ENCODE results near the gene EIF3F.

Gene EIF3F, protein sequence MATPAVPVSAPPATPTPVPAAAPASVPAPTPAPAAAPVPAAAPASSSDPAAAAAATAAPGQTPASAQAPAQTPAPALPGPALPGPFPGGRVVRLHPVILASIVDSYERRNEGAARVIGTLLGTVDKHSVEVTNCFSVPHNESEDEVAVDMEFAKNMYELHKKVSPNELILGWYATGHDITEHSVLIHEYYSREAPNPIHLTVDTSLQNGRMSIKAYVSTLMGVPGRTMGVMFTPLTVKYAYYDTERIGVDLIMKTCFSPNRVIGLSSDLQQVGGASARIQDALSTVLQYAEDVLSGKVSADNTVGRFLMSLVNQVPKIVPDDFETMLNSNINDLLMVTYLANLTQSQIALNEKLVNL

DNA sequence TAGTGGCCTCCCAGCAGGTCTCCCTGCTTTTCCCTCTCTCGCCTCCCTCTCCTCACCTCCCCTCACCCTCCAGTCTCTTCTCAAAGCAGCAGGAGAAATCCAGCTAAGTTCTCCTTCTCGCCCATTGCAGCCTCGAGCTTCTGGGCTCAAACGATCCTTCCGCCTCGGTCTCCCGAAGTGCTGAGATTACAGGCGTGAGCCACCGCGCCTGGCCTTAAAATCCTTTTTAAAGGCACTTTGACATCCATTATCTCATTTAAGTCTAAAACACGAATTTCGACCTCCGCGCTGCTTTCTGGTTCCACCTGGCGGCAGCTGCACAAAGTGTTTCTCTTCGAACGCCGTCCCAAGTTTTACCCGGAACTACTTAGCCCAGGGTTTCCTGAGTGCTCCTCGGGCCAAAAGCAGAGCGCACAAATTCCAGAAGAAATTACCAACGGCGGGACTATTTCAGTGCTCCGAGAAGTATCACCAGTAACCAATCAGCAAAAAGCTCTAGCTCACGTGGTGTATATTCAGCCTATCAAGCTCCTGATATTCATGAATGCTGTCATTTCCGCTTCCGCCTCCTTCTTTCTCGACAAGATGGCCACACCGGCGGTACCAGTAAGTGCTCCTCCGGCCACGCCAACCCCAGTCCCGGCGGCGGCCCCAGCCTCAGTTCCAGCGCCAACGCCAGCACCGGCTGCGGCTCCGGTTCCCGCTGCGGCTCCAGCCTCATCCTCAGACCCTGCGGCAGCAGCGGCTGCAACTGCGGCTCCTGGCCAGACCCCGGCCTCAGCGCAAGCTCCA is at the start of gene EIF3F:
Gene EIF3F (plus strand): TSS at position 570 of the 792 bp plus-strand sequence. CDS start 16 bp downstream, at position 586.
- DNase-seq (ENCODE audit: low spot score) = peak; percentile 98

DNA sequence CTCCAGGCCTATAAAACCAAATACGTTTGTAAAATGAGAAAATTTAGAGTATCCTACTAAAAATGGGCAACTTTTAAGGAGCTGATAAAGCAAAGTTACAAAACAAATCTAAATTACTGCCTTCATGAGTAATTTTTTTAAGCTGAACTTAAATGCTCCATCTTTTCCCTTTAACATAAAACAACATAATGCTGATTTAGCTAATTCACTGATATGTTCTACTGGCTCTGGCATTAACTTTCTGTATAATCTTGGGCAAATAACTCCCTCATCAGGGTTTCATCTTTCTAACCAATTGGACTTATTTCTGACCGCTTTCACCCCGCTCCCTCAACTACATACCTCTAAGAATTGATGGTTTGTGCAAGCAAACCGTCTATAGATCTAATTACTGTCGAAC is 46.0 kb upstream of the EIF3F start:
- DNase-seq (ENCODE audit: low spot score) = no peak

DNA sequence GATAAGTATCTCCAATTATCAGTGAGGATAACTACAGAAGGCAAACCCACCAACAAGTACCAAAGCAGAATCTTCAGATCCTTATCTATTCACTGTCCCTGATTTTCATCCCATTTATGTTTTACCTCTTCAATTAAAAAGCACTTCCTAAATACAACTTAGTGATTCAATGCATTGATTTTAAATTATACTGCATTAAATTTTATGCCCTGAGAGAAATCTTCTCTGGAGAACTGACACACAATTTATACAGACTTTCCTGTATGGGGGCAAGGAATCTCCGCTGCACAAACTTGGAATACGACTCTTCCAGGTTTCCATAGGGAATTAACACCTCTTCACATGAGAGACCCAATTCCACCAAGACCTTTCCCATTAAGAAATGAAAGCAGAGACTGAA is 45.5 kb upstream of the EIF3F start, which contains the start of gene OR10A3:
Gene OR10A3 (minus strand): TSS at position 101 of the 400 bp plus-strand sequence. CDS start 2,188 bp downstream, outside the sequence.
- no peak for DNase-seq (ENCODE audit: low spot score)

DNA sequence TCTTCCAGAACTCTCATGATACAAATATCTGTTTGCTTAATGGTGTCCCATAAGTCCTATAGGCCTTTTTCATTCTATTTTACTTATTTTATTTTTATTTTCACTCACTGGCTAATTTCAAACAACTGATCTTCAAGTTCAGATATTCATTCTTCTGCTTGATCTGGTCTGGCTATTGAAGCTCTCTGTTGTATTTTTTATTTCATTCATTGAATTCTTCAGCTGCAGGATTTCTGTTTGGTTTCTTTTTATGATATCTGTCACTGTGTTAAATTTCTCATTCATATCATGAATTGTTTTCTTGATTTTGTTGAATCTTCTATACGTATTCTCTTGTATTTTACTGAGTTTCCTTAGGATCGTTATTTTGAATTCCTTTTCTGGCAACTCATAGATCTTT is 43.0 kb upstream of the EIF3F start:
- no peak for DNase-seq (ENCODE audit: low spot score)

DNA sequence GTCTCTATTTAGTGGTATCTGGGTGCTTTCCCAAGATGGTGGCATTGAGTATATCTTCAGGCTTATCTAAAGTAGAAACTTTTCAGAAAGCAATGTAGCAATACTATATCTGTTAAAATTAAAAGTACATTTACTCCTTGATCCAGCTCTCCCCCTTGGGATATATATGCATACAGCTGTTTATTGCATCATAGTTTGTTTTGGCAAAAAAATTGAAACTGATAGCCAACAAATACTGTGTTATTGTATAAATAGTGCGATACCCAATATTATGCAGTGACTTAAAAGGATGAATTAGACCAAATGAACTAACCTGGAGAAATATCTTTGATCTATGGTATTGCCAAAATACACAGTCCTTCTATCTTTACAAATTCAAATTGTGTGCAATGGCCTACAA is 37.2 kb upstream of the EIF3F start:
- no peak for DNase-seq (ENCODE audit: low spot score)

DNA sequence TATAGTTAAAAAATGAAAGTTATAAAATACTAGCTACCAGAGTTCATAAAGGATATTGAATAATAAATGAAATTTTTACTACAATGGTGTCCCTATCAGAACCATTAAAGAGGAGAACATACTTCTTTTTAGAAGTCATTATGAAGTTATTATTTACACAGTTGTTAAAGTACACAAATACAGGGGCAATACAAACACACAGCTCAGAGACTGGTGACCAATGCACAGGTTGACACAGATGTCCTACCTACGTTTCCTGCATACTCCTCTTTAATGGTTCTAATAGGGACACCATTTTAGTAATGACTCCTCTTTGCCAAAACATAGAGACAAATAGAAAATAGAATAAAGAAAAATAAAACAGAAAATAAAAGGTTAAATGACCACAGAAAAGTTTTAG is 31.9 kb upstream of the EIF3F start:
- DNase-seq (ENCODE audit: low spot score) = no peak

DNA sequence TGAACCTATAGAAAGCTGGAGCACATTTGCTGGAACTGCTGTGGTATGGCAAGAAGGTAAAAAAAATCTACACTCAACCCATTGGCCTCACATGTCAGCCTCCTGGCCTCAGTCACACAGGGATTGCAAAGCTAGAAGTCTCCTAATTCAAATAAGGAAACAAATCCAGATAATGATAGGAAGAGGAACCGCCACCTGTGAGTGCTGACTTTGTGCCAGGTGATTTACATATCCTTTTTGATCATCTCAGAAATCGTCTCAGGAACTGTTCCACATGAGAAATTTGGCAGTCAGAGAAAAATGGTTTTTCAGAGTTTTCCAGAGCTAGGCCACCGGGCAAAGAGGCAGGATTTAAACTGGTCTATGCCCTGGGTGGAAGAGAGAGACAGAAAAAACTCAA is 22.9 kb upstream of the EIF3F start:
- DNase-seq (ENCODE audit: low spot score) = no peak

DNA sequence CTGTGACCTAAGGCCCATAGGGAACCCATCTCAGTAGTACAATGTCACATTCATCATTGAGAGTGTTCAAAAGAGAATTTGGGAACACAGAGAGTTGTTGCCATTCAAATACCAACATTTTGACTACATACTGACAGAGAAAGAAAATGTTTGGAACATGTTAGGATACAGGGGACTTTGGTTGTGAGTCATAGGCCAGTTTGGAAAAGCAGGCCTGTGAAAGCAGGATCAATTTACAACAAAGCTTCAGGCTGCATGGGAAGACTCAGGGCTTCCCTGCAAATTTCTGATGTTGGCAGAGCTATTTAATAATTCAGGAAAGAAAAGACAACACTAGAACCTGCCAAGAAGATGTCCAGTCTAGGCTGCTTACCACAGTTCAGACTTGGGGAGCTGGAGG is 22.3 kb upstream of the EIF3F start:
- DNase-seq (ENCODE audit: low spot score) = no peak

DNA sequence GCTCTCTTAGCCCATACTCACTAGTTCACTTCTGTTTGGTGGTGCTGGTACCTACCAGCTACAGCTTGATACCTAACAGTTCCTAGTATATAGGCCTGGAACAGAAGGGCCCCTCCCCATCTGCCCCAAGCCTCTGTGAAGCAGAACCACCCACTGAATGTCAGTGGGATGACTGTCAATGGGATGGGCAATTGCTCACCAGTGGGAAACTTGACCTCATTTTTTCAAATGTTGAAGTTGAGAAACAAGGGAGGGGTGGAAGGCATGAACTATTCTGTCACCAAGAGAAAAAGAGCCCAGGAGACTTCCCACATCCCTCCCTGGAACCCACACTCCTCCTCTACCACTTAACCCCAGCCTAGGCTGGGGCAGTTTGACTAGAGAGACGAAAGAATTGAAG is 21.8 kb upstream of the EIF3F start, which contains the start of gene NLRP10:
Gene NLRP10 (minus strand): TSS at position 62 of the 400 bp plus-strand sequence. CDS start 1,952 bp downstream, outside the sequence.
- no peak for DNase-seq (ENCODE audit: low spot score)

DNA sequence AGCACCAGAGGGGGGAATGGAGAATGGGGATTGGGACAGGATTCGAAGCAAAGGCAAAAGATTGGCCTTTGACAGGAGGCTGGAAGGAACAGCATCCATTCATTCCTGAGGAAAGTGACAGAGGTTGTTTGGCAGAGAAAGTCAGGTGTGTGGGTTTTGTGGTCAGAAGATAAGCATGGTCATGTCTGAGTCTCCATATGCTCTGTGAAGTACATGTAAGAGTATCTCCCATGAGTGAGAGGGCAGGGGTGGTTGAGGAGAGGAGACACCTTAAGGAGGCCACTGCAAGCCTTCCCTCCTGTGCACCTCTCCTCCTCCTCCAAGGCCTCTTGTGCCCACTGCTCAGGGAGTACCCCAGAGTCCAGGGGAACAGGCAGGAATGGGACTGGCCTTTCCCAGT is 20.0 kb upstream of the EIF3F start:
- no peak for DNase-seq (ENCODE audit: low spot score)

DNA sequence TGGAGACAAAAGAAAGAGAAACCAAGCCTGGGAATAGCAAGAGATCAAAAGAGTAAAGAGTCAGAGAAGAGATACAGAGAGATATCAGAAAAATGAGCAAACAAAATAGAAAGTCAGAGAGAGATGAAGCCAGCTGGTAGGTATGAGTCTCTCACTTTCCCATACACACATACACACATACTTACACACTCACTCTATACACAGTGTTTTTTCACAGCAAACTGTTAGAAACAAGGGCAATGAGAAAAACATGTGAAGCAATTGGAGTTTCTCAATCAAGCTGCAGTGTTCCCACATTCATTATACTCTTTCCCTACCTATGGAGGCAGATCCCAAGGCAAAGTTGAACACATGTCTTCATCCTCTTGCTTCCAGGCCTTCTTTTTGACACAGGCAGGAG is 19.3 kb upstream of the EIF3F start:
- DNase-seq (ENCODE audit: low spot score) = no peak

DNA sequence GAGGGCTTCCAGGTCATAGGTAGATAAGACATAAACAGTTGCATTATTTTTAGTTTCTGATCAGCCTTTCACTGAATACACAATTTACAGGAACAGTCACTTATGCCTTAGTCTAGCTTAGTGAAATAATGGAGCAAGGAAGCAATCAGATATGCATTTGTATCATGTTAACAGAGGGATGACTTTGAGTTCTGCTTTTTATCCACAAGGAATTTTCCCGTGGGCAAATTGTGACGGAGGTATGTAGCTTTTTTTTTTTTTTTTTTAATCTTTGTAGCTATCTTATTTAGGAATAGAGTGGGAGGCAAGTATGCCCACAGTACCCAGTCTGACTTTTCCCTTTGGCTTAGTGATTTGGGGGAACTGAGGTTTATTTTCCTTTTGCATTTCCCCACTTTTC is 18.5 kb upstream of the EIF3F start:
- DNase-seq (ENCODE audit: low spot score) = no peak

DNA sequence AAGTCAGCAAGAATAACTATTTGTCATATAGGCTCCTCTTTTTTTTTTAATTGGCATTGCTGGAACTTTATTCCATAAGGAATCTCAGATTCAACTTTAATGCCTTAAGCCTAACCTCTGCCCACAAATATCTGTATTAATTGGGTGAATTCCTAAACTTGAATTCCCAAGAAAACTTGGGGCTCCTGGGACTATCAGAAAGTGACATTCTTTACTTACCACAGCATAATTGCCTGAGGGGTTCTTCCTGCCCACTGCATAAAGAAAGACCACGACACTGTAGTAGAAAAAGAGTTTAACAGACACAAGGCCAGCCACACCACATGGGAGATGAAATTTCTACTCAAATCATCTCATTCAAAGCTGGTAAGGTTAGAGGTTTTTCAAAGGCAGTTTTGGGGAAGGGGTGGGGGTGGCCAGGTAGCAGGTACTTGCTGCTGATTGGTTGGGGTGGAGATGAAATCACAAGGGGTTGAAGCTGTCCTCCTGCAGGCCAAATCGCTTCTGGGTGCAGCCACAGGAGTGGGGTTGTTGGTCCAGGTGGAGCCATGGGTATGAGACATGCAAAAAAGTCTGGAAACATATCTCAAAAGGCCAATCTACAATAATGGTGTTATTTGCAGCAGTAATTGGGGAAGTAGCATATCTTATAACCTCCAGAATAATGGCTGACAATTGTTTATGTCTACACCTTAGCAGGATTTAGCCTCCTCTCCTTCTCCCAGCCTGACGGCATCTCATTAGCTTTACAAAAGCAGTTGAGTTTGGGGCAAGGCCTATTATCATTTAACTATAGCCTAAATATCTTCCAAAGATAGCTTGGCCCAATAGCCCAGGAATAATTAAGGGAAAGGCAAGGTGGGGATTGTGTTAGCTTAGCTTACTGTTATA is 17.1 kb upstream of the EIF3F start:
- no peak for DNase-seq (ENCODE audit: low spot score)

DNA sequence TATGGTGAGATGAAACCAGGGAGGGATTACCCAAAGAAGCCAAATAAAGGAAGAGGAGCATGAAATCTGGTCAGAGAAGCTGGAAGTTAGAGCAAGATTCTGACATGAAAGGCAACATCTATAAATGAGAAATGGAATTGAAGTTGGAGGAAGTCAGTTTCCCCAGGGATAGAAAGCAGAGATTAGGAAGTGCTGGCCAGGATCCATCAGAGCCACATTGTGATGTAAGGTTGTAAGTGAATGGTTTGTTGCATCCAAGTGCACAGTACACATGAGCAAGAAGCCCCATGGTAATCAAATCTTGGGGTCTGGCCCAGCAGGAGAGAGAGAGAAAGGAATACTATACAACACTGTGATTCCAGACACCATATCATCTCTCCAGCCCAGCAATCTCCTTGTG is 15.3 kb upstream of the EIF3F start:
- DNase-seq (ENCODE audit: low spot score) = no peak

DNA sequence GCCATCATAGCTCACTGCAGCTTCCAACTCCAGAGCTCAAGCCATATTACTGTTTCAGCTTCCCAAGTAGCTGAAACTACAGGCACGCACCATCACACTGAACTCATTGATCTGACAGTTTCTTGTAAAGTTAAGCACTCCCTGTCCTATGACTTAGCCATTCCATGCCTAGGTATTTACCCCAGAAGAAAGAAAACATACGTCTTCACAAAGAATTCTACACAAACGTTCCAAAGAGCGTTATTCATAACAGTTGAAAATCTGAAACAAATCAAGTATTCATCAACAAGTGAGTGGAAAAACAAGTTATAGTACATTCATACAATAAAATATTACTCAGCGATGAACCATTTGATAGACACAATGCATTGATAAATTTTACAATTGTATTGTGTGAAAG is 14.1 kb upstream of the EIF3F start:
- DNase-seq (ENCODE audit: low spot score) = no peak

DNA sequence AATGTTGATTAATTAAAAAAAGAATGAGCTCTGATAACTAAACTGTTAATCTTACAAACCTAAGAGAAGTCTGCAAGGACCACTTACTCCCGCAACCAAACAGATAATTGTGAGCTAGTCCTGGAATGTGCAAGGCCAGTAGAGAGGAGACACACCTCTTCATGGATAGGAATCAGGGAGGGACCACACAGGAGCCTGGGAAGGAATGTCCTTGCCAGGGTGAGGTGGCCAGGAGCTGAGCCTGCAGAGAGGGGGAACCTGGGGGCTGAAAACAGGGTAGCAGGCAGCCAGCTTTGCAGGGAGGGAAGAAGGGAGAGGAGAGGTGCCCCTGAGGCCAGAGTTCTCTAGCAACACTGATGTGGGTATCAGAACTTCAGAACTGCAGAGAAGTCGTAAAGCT is 12.5 kb upstream of the EIF3F start:
- no peak for DNase-seq (ENCODE audit: low spot score)

DNA sequence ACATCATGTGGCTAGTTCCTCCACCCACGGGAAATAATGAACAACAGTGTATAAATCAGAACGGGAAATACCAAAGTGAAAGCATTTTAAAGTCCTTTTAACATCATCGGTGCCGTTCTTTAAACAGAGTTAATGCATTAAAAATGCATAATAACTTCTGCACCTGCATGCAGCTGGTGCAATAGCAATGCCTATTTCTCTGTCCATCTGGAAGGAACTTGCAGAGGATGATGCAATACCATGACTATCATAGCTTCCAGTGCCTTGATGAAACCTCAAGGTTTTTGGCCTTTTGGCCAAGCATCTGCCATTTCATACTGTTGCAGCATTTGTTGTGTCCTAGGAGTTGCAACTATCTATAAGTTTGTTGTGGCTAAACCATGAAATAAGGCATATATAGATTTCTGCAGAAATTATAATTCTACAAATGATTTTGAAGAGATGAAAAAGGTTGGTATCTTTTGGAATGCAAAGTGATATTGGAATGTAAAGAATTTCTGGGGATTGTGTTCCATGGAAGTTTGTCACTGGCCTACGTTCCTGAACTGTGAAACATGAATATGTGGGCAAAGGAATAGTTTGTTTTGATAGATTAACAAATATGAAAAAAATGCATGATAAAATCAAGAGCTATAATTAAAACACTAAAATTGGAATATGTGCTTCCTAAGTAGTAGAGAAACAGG is 9.8 kb upstream of the EIF3F start:
- no peak for DNase-seq (ENCODE audit: low spot score)

DNA sequence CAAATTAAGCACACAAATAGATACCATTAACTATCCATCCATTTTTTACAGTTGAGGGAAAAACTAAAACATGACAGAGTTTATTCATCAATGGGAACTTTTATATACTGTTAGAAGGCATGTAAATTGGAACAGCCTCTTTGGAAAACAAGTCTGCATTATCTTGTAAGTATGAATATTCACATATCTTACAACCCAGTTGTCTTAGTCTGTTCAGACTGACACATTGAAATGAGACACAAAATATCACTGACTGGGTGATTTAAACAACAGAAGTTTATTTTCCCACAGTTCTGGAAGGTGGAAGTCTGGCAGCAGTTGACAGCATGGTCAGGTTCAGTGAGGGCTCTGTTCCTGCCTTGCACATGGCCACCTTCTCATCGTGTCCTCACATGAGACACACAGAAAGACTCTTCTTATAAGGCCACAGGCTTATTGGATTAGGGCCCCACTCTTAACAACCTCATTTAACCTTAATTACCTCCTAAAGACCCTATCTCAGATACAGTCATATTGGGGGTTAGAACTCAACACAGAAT is 5.4 kb upstream of the EIF3F start:
- no peak for DNase-seq (ENCODE audit: low spot score)

DNA sequence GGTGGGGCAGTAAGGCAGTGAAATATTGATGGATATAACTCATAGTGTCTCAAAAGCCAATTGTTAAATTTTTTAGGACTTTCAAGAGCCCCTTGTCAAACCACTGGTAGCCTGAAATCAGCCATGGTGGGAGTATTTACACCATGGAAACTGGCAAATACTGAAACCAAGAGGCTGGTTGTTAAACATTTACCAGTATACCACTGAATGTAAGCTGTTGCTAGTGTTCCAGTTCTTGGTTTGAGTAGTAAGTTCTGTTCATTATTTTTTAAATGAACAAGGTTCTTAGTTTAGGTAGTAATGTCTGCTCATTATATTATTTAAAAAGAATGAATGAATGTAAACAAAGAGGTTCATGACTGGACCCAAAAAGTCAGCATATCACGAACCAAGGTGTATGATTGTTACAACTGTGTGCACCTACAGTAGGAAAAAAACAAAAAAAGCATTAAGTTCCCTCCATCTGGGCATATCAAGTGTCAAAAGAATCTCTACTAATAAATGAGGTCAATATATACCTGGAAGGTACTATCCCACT is 4.5 kb upstream of the EIF3F start:
- DNase-seq (ENCODE audit: low spot score) = no peak

DNA sequence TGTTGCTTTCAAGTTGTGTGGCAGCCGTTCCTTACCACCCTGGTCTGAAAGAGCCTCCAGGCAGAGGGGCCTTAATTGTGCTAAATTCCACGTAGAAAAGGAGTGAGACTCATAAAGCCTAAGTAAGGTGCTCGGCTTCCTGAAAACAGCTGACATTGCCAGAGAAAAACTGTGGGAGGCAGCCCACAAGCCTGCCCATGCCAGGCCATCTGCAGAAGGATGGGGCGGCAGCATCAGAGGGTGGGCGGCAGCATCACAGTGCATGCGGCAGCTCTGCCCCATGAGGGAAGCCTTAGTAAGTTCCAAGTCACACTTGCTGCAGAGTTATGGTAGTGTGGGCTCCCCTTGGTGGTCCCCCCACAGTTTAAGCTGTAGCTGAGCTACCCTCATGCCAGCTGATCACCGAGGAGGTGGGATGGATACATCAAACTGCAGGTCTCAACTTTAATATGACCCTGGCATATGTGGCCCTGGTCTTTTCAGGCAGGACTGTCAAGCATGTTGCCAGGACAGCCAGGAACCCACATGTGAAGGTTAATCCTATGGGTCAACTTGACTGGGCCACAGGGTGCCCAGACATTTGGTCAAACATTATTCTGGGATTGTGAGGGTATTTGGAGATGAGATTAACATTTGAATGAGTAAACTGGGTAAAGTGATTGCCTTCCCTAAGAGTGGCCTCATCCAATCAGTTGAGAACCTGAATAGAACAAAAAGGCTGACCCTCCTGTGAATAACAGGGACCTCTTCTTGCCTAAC is 3.1 kb upstream of the EIF3F start:
- DNase-seq (ENCODE audit: low spot score) = no peak

Measured in CD4-positive, alpha-beta T cell treated with Interleukin-15 for 4 hours (primary cell).